Suprapubic skin (tissue), 4 donors: ENCODE measurements around the gene FAM171A2.

Experiments used
- EP300 ChIP-seq: sonication (generic); formaldehyde crosslinking; IDR thresholded peaks from one replicate; pipeline ENCODE4 v1.6.1; 2017; ENCODE audit warnings: antibody characterized with exemption
- POLR2A ChIP-seq, 2 donors: fragments of 450-650 bp; IDR thresholded peaks; one replicate each; pipeline ENCODE4 v1.6.1; 2017; ENCODE audit warnings: antibody characterized with exemption in 2 of 2, mild to moderate bottlenecking in 2 of 2, moderate library complexity in 2 of 2
- POLR2AphosphoS5 ChIP-seq, 3 donors: sonication (generic); formaldehyde crosslinking; IDR thresholded peaks; one replicate each; pipeline ENCODE4 v1.6.1; 2017; ENCODE audit warnings: antibody characterized with exemption in 3 of 3
- TF ChIP-seq, protein P1 (sequence below), 2 donors: fragments of 200-600 bp in 1 of 2; fragments of 450-650 bp in 1 of 2; sonication (generic) in 1 of 2; IDR thresholded peaks; one replicate each; pipeline ENCODE4 v1.5.1; 2016 to 2019; ENCODE audit warnings: antibody characterized with exemption in 2 of 2, mild to moderate bottlenecking in 1 of 2, moderate library complexity in 1 of 2

DNA sequence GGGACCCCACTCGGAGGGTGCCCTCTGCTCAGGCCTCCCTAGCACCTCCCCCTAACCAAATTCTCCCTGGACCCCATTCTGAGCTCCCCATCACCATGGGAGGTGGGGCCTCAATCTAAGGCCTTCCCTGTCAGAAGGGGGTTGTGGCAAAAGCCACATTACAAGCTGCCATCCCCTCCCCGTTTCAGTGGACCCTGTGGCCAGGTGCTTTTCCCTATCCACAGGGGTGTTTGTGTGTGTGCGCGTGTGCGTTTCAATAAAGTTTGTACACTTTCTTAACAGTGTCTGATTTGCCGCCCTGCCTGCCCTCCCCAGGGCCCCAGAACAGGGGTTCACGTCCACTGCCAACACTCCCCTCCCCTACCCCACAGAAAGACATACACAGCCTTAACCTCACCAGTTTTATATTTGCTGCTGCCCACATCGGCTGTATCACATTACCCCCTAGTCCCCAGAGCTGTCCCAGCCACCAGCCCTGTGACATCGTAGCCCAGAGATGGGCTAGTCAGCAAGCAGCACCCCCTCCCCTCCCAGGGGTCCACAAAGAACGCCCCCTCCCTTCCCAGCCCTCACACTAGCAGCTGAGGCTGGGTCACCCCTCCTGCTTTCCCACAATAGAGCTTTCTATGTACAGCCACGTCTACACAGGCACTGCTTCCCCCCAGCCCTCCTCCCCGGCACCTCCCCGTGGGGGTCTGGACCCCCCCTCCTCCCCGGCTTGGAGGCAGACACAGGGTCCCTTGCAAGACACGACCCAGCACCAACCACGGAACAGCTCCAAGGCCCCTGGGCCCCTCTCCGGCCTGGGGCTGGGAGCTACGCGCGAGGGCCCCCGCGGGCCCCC lies 10.6 kb downstream of the FAM171A2 start:
- TF ChIP-seq, protein P1, sequence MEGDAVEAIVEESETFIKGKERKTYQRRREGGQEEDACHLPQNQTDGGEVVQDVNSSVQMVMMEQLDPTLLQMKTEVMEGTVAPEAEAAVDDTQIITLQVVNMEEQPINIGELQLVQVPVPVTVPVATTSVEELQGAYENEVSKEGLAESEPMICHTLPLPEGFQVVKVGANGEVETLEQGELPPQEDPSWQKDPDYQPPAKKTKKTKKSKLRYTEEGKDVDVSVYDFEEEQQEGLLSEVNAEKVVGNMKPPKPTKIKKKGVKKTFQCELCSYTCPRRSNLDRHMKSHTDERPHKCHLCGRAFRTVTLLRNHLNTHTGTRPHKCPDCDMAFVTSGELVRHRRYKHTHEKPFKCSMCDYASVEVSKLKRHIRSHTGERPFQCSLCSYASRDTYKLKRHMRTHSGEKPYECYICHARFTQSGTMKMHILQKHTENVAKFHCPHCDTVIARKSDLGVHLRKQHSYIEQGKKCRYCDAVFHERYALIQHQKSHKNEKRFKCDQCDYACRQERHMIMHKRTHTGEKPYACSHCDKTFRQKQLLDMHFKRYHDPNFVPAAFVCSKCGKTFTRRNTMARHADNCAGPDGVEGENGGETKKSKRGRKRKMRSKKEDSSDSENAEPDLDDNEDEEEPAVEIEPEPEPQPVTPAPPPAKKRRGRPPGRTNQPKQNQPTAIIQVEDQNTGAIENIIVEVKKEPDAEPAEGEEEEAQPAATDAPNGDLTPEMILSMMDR (IDR thresholded peaks at IDR 0.05): no peak
- TF ChIP-seq POLR2AphosphoS5 (IDR thresholded peaks at IDR 0.05) (no peak), POLR2A (IDR thresholded peaks at IDR 0.05) (no peak), EP300 (no peak)
